ENCODE measurements around the gene ABHD17B. TPM values are rescaled to one million over a fixed set of nuclear protein-coding genes. Genes with fewer than 3 reads are reported as not detected.

The ABHD17B gene
- total and polyA plus RNA-seq, 2 donors (not counting 3 experiments of a cell fraction or from before 2014, with no cell fraction given) = 12.8 to 16.8 TPM

DNA sequence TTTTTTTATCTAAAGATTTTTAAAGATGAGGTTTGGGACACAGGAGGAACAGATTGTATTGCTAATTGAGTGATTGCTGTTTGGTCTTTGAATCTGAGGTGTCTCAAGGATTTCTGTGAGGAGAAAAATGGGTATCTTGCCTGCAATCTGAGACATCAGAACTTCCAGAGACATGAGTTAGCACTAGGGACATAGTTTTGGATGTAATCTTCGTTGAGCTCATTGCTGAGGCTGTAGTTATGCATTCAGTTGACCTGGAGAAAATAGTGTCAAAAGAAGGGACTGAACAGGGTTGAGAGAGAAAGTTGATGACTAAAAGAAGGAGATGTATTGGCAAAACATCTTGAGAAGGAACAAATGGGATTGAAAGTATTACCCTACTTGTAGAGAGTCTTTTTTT is 25.1 kb upstream of the ABHD17B start:
- Histone ChIP-seq H3K9me3 (replicated peaks; ENCODE audit: control insufficient read depth, insufficient read depth, low read length) (no peaks in the 10 kb centered on the region), H3K79me2 (ENCODE audit: control insufficient read depth, insufficient read depth, low read length) (no peaks in the 10 kb centered on the region), H2AFZ (ENCODE audit: low read depth, low read length) (no peak overlapping the region), H4K20me1 (replicated peaks; ENCODE audit: control insufficient read depth, extremely low read depth, insufficient read depth, low read length) (peaks cover 2% of the 10 kb centered on the region), H3K4me1 (ENCODE audit: control insufficient read depth, extremely low read depth, insufficient read depth, low read length) (no peaks in the 10 kb centered on the region), H3K4me2 (ENCODE audit: insufficient read depth, low read length) (no peak overlapping the region), H3K27ac (ENCODE audit: insufficient read depth, low read depth, low read length) (no peak overlapping the region), H3K9ac (replicated peaks; ENCODE audit: extremely low read depth, insufficient read depth, low read length) (no peak overlapping the region), H3K9me1 (replicated peaks; ENCODE audit: control insufficient read depth, extremely low read depth, insufficient read depth, low read length) (no peaks in the 10 kb centered on the region), H3K4me3 (replicated peaks in 1 of 3; ENCODE audit: insufficient read depth in 1 of 3, low read depth in 1 of 3, low read length in 3 of 3) (no peak overlapping the region), H3K27me3 (ENCODE audit: control insufficient read depth in 2 of 2, insufficient read depth in 2 of 2, low read length in 2 of 2) (no peaks in the 10 kb centered on the region), H3K36me3 (ENCODE audit: control insufficient read depth in 2 of 2, extremely low read depth in 1 of 2, insufficient read depth in 2 of 2, low read length in 2 of 2) (no peaks in the 10 kb centered on the region)
- intact Hi-C loops (cut with micrococcal nuclease) = no loop called here
- DNase-seq (ENCODE audit: low read depth, low spot score) (no peak), FAIRE-seq (no peak)
- no TSS peak for BruUV-seq (replicated peaks)
- POLR2A ChIA-PET = no interaction called here
- dilution Hi-C loops (cut with MboI; ENCODE audit: extremely low pct_ligation_motif_present, low sequenced_read_pairs) = no loop called here
- TF ChIP-seq, protein P1, sequence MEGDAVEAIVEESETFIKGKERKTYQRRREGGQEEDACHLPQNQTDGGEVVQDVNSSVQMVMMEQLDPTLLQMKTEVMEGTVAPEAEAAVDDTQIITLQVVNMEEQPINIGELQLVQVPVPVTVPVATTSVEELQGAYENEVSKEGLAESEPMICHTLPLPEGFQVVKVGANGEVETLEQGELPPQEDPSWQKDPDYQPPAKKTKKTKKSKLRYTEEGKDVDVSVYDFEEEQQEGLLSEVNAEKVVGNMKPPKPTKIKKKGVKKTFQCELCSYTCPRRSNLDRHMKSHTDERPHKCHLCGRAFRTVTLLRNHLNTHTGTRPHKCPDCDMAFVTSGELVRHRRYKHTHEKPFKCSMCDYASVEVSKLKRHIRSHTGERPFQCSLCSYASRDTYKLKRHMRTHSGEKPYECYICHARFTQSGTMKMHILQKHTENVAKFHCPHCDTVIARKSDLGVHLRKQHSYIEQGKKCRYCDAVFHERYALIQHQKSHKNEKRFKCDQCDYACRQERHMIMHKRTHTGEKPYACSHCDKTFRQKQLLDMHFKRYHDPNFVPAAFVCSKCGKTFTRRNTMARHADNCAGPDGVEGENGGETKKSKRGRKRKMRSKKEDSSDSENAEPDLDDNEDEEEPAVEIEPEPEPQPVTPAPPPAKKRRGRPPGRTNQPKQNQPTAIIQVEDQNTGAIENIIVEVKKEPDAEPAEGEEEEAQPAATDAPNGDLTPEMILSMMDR (IDR thresholded peaks at IDR 0.05; ENCODE audit: extremely low read depth in 1 of 2, insufficient read depth in 1 of 2, low read depth in 1 of 2, low read length in 2 of 2) = no peak
- TF ChIP-seq EZH2 (IDR thresholded peaks at IDR 0.05; ENCODE audit: borderline replicate concordance, low read depth, low read length, severe bottlenecking) = no peak
- TF ChIP-seq POLR2AphosphoS5 (IDR thresholded peaks at IDR 0.05; ENCODE audit: insufficient read depth, low read depth, low read length) = no peak
- no peak for TF ChIP-seq POLR2A (IDR thresholded peaks at IDR 0.05; ENCODE audit: low read depth, low read length)
- no peak for TF ChIP-seq JUN (IDR thresholded peaks at IDR 0.05; ENCODE audit: borderline replicate concordance, insufficient read depth, insufficient read length, low read depth)
- TF ChIP-seq FOS (IDR thresholded peaks at IDR 0.05; ENCODE audit: borderline replicate concordance, insufficient read depth, low read length) = no peak
- TF ChIP-seq, protein P2, sequence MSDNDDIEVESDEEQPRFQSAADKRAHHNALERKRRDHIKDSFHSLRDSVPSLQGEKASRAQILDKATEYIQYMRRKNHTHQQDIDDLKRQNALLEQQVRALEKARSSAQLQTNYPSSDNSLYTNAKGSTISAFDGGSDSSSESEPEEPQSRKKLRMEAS (IDR thresholded peaks at IDR 0.05; ENCODE audit: insufficient read depth, insufficient read length) = no peak
- TF ChIP-seq GATA2 (IDR thresholded peaks at IDR 0.05; ENCODE audit: insufficient read depth, insufficient read length, low read depth, low read length) = no peak
- TF ChIP-seq MYC (IDR thresholded peaks at IDR 0.05; ENCODE audit: low read depth, low read length) = no peak
- CTCF ChIA-PET = no interaction called here
